NCI-H226 (cell line): Measurements from ENCODE around the gene TMED7.

ENCODE experiments used
- DNase-seq: peaks from one replicate; pipeline ENCODE4 v3.0.0-alpha.2; 2015

The TMED7 gene

GRCh38 chr5:115626445-115626823 is 598 bp upstream of the TMED7 start:
- no peak for DNase-seq

GRCh38 chr5:115624994-115625393 is 842 bp downstream of the TMED7 start:
- DNase-seq: no peak

GRCh38 chr5:115623658-115624057 is 2.2 kb downstream of the TMED7 start:
- no peak for DNase-seq

GRCh38 chr5:115621365-115621900 is 4.4 kb downstream of the TMED7 start:
- DNase-seq: no peak

GRCh38 chr5:115616892-115617291 is 8.9 kb downstream of the TMED7 start:
- no peak for DNase-seq

- DNase-seq: no peak
These were observed 9.4 kb downstream of the TMED7 start for GRCh38 chr5:115616472-115616871.

GRCh38 chr5:115611873-115612272 is 14.0 kb downstream of the TMED7 start:
- DNase-seq: no peak

GRCh38 chr5:115607935-115608334 is 17.9 kb downstream of the TMED7 start:
- no peak for DNase-seq

- no peak for DNase-seq
These were observed 20.4 kb downstream of the TMED7 start for GRCh38 chr5:115605436-115605835.

- no peak for DNase-seq
These were observed 23.2 kb downstream of the TMED7 start for GRCh38 chr5:115602591-115603125.

- peak; percentile 26 for DNase-seq
These were observed 23.9 kb downstream of the TMED7 start, which contains the start of gene TICAM2 for GRCh38 chr5:115601701-115602590. Gene TICAM2 (minus strand): TSS chr5:115602479. CDS start chr5:115581256, 21,223 bp downstream.

GRCh38 chr5:115600766-115601165 is 25.1 kb downstream of the TMED7 start:
- no peak for DNase-seq

GRCh38 chr5:115599924-115600323 is 25.9 kb downstream of the TMED7 start:
- no peak for DNase-seq

- no peak for DNase-seq
These were observed 26.3 kb downstream of the TMED7 start for GRCh38 chr5:115599502-115599901.

- no peak for DNase-seq
These were observed 31.4 kb downstream of the TMED7 start for GRCh38 chr5:115594128-115595047.

GRCh38 chr5:115589043-115589442 is 36.8 kb downstream of the TMED7 start:
- DNase-seq: no peak

GRCh38 chr5:115588640-115589039 is 37.2 kb downstream of the TMED7 start:
- no peak for DNase-seq

- DNase-seq: no peak
These were observed 39.2 kb downstream of the TMED7 start for GRCh38 chr5:115586525-115587146.

- no peak for DNase-seq
These were observed 40.6 kb downstream of the TMED7 start for GRCh38 chr5:115585265-115585664.

GRCh38 chr5:115584501-115584900 is 41.3 kb downstream of the TMED7 start:
- no peak for DNase-seq

- DNase-seq: peak; percentile 84
These were observed 42.4 kb downstream of the TMED7 start for GRCh38 chr5:115583474-115583873.

- DNase-seq: no peak
These were observed 44.9 kb downstream of the TMED7 start for GRCh38 chr5:115580941-115581340.

- no peak for DNase-seq
These were observed 46.1 kb downstream of the TMED7 start for GRCh38 chr5:115579747-115580173.
